HG02840 (cell line): ENCODE measurements around the gene SPIN2A.
"Not testable (repeated sequence)": the region's sequence is repeated elsewhere in the genome, so short reads cannot be mapped to it uniquely, and the experiment has no call there.

Experiments
- ATAC-seq: cut with Tn5 transposase; IDR thresholded peaks from one replicate; pipeline ENCODE4 v1.9.1; 2021; ENCODE audit warnings: mild to moderate bottlenecking, moderate library complexity, moderate number of reproducible peaks; ENCODE audit not compliant: unreplicated experiment, low FRiP score

SPIN2A gene

GRCh38 chrX:57137073-57137472, at the start of gene SPIN2A:
Gene SPIN2A, minus strand, starts transcription at chrX:57137397. Its CDS starts 800 bp downstream, at chrX:57136597.
- not testable (repeated sequence) for ATAC-seq

- no peak for ATAC-seq
Measured at GRCh38 chrX:57178605-57179004, 41.4 kb upstream of the SPIN2A start.

- ATAC-seq, result no peak
Measured at GRCh38 chrX:57177070-57177469, 39.9 kb upstream of the SPIN2A start.

GRCh38 chrX:57172544-57172943, 35.3 kb upstream of the SPIN2A start:
- no peak for ATAC-seq

- no peak for ATAC-seq
Measured at GRCh38 chrX:57156397-57157049, 19.3 kb upstream of the SPIN2A start.

- no peak for ATAC-seq
Measured at GRCh38 chrX:57155171-57155570, 18.0 kb upstream of the SPIN2A start.

- not testable (repeated sequence) for ATAC-seq
Measured at GRCh38 chrX:57152222-57152621, 15.0 kb upstream of the SPIN2A start.

- no peak for ATAC-seq
Measured at GRCh38 chrX:57138674-57139073, 1.5 kb upstream of the SPIN2A start.

- ATAC-seq, result no peak
Measured at GRCh38 chrX:57137501-57137900, 304 bp upstream of the SPIN2A start.

- ATAC-seq, result not testable (repeated sequence)
Measured at GRCh38 chrX:57136589-57136988, 608 bp downstream of the SPIN2A start.

- no peak for ATAC-seq
Measured at GRCh38 chrX:57135287-57135686, 1.9 kb downstream of the SPIN2A start.

GRCh38 chrX:57134702-57135101, 2.5 kb downstream of the SPIN2A start:
- ATAC-seq, result no peak

GRCh38 chrX:57133706-57134105, 3.5 kb downstream of the SPIN2A start:
- no peak for ATAC-seq

GRCh38 chrX:57133284-57133683, 3.9 kb downstream of the SPIN2A start:
- ATAC-seq, result not testable (repeated sequence)

GRCh38 chrX:57132046-57132445, 5.2 kb downstream of the SPIN2A start:
- no peak for ATAC-seq

GRCh38 chrX:57121816-57122215, 15.4 kb downstream of the SPIN2A start:
- ATAC-seq, result no peak

- ATAC-seq, result peak; percentile 99
Measured at GRCh38 chrX:57121162-57121755, 15.9 kb downstream of the SPIN2A start, which contains the start of gene SPIN2B. Gene SPIN2B, minus strand, starts transcription at chrX:57121548.

- not testable (repeated sequence) for ATAC-seq
Measured at GRCh38 chrX:57120619-57121161, 16.5 kb downstream of the SPIN2A start.

- ATAC-seq, result no peak
Measured at GRCh38 chrX:57119416-57119815, 17.8 kb downstream of the SPIN2A start.

- ATAC-seq, result not testable (repeated sequence)
Measured at GRCh38 chrX:57117566-57117965, 19.6 kb downstream of the SPIN2A start.

- ATAC-seq, result no peak
Measured at GRCh38 chrX:57104921-57105398, 32.2 kb downstream of the SPIN2A start.

- ATAC-seq, result no peak
Measured at GRCh38 chrX:57104406-57104805, 32.8 kb downstream of the SPIN2A start.
